GM12864 (cell line): ENCODE measurements around the gene GNPDA1.

Experiments
- DNase-seq: peaks from one replicate; pipeline ENCODE4 v3.0.0-alpha.2; 2011; ENCODE audit warnings: low read depth
- H3K4me3 ChIP-seq: 2 replicates; pipeline ENCODE4 v1.5.1; 2011; ENCODE audit warnings: mild to moderate bottlenecking, low read depth, low read length, control low read depth
- CTCF ChIP-seq: IDR thresholded peaks from 2 replicates; pipeline ENCODE4 v1.5.1; 2011; ENCODE audit warnings: low read depth, mild to moderate bottlenecking, moderate library complexity, low read length, control low read depth, inconsistent platforms; ENCODE audit errors: missing control alignments

The GNPDA1 gene

DNA sequence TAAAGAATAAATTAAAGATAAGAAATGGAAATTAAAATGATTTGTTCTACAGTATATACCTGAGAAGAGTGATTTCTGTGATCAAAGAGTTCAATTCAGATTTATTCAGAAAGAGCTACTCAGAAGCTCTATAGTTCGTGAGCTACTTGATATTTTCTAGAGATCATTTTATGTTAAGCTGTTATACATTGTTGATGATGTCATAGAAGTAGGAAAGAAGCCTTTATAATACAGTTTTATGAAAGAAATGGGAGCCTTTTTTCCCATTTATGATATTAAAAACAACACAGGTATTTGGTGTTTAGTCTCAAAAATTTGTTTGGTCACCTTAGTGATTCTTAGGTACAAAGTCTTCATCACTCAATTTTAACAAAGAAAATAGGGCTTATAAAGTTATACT lies 23.1 kb downstream of the GNPDA1 start:
- no peak for DNase-seq
- H3K4me3 ChIP-seq = no peak overlapping the region
- no peak for TF ChIP-seq CTCF

- TF ChIP-seq CTCF = no peak
- H3K4me3 ChIP-seq = no peak overlapping the region
- no peak for DNase-seq
These were observed 26.8 kb downstream of the GNPDA1 start for GRCh38 chr5:141986072-141986471.

DNA sequence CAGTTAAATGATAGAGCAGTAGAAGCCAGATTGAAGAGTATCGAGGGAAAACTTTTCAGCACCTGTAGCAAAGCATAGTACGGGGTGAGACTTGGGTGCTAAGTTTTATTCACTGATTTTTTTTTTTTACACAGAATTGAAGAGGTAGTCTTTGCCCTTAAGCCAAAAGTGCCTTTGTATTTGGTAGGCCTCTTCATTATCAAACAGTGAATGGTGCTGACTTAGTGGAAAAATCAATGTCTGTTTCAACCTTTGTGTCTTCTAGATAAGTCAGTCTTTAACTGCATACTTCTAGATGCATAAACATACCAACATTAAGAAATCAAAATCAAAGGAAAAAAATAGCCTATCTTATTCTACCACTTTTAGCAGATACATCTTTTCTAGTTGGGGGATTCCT lies 30.2 kb downstream of the GNPDA1 start:
- H3K4me3 ChIP-seq = no peak overlapping the region
- no peak for DNase-seq
- TF ChIP-seq CTCF = no peak

DNA sequence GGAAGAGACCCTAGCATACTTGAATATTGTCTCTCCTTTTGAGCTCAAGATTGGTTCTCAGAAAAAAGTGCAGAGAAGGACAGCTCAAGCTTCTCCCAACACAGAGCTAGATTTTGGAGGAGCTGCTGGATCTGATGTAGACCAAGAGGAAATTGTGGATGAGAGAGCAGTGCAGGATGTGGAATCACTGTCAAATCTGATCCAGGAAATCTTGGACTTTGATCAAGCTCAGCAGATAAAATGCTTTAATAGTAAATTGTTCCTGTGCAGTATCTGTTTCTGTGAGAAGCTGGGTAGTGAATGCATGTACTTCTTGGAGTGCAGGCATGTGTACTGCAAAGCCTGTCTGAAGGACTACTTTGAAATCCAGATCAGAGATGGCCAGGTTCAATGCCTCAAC lies 34.4 kb downstream of the GNPDA1 start:
- H3K4me3 ChIP-seq = no peak overlapping the region
- DNase-seq = no peak
- no peak for TF ChIP-seq CTCF

- DNase-seq = no peak
- H3K4me3 ChIP-seq = no peak overlapping the region
- TF ChIP-seq CTCF = no peak
These were observed 36.7 kb downstream of the GNPDA1 start for GRCh38 chr5:141976176-141976575.

DNA sequence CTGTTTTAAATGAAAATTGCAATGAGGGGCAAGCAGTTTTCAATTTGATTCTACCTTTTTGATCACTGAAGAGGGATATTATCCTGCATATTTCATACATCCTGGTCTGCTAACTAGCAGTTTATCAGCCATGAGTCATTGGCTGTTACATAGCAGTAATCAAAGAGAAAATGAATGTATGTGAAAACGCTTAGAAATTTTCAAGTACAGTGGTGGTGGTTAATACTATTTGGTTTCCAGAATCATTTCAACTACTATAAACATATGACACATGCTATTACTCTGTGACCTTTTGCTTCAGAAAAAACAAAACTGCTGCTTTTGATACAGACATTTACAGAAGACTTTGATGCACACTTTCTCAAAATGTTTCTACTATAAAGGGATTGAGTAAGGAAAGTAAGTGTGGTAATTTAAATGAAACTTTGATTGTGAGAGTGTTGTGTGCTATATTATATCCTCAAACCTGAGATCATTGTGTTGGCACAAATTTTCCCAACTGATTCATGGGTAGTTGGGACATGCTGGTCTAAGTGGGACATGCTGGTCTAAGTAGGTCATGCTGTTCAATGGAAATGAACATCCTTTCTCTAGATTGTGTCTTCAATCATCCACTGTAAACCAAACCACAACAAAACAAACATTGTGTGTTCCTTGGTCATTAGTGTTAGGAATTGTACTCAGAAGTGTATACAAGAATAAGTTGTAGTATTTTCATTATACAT lies 38.8 kb downstream of the GNPDA1 start:
- no peak for TF ChIP-seq CTCF
- no peak for DNase-seq
- H3K4me3 ChIP-seq = no peak overlapping the region
